Measurements from ENCODE around the gene PPCS. TPM values are rescaled to one million over a fixed set of nuclear protein-coding genes. Genes with fewer than 3 reads are reported as not detected.

Gene PPCS
- polyA plus RNA-seq, 1 donor from 2014 or later, result 141 TPM

GRCh38 chr1:42431514-42431913 lies 24.8 kb upstream of the PPCS start:
- Mint-ChIP-seq H3K27me3 (no peaks in the 10 kb centered on the region), H3K9me3 (peaks cover 0 to 3% (median 0%) of the 10 kb centered on the region in 3 donors), H3K4me3 (no peak overlapping the region), H3K4me1 (no peaks in the 10 kb centered on the region), H3K36me3 (no peaks in the 10 kb centered on the region), H3K27ac (no peak overlapping the region)

- Mint-ChIP-seq H3K4me1 (peaks cover 0 to 3% (median 0%) of the 10 kb centered on the region in 3 donors), H3K27ac (no peak overlapping the region), H3K27me3 (no peaks in the 10 kb centered on the region), H3K9me3 (no peaks in the 10 kb centered on the region), H3K36me3 (no peaks in the 10 kb centered on the region), H3K4me3 (no peak overlapping the region)
Measured at GRCh38 chr1:42432714-42433113, 23.6 kb upstream of the PPCS start.

DNA sequence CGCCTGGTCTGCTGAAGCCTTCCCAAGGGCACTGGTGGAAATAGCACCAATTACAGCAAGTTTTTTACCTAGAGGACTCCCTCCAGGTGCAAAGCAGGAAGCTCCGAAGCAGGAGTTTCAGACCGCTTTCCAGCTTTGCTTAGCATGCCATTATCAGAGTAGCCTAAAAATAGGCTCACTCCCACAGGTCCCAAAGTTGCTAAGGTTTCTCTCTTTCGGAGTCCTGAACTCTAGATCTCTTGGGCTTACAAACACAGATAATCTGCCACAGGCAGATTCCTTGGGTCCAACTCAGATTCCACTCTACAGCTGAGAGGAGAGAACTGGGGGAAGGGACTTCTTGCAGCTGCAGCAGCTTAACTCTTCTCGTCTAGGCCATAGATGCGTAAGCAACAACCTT lies 23.0 kb upstream of the PPCS start:
- no peak overlapping the region for H3K4me3 Mint-ChIP-seq
- H3K36me3 Mint-ChIP-seq, result no peaks in the 10 kb centered on the region
- H3K27ac Mint-ChIP-seq, result no peak overlapping the region
- H3K4me1 Mint-ChIP-seq, result peaks cover 0 to 3% (median 0%) of the 10 kb centered on the region in 3 donors
- no peaks in the 10 kb centered on the region for H3K9me3 Mint-ChIP-seq
- no peaks in the 10 kb centered on the region for H3K27me3 Mint-ChIP-seq

DNA sequence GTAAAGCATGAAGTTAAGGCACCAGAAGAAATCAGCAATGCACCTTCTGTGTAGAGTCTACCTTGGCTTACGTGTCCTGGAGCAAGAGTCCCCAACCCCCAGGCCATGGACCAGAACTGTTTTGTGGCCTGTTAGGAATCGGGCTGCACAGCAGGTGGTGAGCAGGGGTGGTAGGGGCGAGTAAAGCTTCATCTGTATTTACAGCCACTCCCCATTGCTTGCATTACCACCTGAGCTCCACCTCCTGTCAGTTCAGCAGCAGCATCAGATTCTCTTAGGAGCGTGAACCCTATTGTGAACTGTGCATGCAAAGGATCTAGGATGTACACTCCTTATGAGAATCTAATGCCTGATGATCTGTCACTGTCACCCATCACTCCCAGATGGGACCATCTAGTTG lies 22.0 kb upstream of the PPCS start:
- no peak overlapping the region for H3K27ac Mint-ChIP-seq
- peaks cover 0 to 3% (median 0%) of the 10 kb centered on the region in 3 donors for H3K4me1 Mint-ChIP-seq
- no peaks in the 10 kb centered on the region for H3K27me3 Mint-ChIP-seq
- H3K36me3 Mint-ChIP-seq, result no peaks in the 10 kb centered on the region
- no peaks in the 10 kb centered on the region for H3K9me3 Mint-ChIP-seq
- H3K4me3 Mint-ChIP-seq, result no peak overlapping the region

DNA sequence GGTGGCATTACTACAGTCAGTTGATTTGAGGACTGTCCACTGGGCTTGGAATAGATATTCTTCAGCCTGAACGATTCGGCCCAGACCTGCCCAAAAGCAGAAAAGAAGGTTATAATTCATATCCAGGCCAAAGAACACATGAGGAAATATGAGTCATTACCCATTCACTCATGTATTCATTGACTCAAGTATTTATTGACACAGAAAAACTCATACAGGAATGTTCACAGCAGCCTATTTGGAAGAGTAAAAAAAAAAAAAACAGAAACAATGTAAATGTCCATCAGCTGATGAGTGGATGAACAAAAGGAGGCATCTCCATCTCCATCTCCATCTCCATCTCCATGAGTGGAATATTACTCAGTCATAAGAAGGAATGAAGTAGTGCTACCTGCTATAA lies 16.4 kb upstream of the PPCS start:
- no peaks in the 10 kb centered on the region for H3K9me3 Mint-ChIP-seq
- peaks cover 0 to 3% (median 0%) of the 10 kb centered on the region in 3 donors for H3K4me1 Mint-ChIP-seq
- H3K27me3 Mint-ChIP-seq, result no peaks in the 10 kb centered on the region
- H3K27ac Mint-ChIP-seq, result no peak overlapping the region
- no peaks in the 10 kb centered on the region for H3K36me3 Mint-ChIP-seq
- H3K4me3 Mint-ChIP-seq, result no peak overlapping the region

DNA sequence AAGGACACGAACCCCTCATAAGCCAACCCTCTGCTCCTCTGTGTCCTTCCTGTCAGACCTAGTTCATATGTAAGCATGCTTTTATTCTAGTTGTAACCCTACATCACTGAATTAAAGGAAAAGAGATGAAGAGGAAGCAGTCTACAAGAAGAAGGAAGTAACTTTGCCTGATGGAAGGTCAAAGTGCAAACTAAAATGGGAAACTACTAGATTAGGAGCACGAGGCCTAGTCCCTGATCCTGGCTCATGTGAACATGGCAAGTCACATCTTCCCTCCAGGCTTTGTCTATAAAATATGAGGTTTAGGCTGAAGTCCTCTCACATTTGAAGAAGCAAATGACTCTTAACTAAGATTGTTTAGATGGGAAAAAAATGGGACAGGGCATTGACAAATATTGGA lies 13.7 kb upstream of the PPCS start:
- H3K27me3 Mint-ChIP-seq, result no peaks in the 10 kb centered on the region
- no peaks in the 10 kb centered on the region for H3K36me3 Mint-ChIP-seq
- no peaks in the 10 kb centered on the region for H3K9me3 Mint-ChIP-seq
- peaks cover 0 to 4% (median 2%) of the 10 kb centered on the region in 3 donors for H3K4me1 Mint-ChIP-seq
- no peak overlapping the region for H3K27ac Mint-ChIP-seq
- H3K4me3 Mint-ChIP-seq, result no peak overlapping the region

DNA sequence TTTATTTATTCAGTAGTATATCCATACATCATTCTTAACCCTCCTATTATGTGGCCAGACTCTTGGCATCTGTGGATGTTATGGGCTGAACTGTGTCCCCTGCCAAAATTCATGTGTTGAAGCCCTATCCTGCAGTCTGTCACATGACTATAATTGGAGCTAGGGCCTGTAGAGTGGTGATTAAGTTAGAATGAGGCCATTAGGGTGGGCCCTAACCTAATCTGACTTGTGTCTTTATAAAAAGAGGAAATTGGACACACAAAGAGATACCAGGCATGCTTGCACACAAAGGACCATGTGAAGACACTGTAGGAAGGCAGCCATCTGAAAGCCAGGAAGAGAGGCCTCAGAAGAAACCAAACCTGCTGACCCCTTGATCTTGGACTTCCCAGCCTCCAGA lies 7.1 kb upstream of the PPCS start:
- H3K27ac Mint-ChIP-seq, result no peak overlapping the region
- no peaks in the 10 kb centered on the region for H3K36me3 Mint-ChIP-seq
- no peaks in the 10 kb centered on the region for H3K9me3 Mint-ChIP-seq
- H3K4me1 Mint-ChIP-seq, result peaks cover 0 to 4% (median 2%) of the 10 kb centered on the region in 3 donors
- H3K27me3 Mint-ChIP-seq, result no peaks in the 10 kb centered on the region
- H3K4me3 Mint-ChIP-seq, result no peak overlapping the region

- Mint-ChIP-seq H3K4me3 (peak overlapping the region in 1 of 4 donors; percentile 2), H3K9me3 (no peaks in the 10 kb centered on the region), H3K27ac (no peak overlapping the region), H3K4me1 (peaks cover 0 to 4% (median 4%) of the 10 kb centered on the region in 3 donors), H3K27me3 (no peaks in the 10 kb centered on the region), H3K36me3 (peaks cover 2% of the 10 kb centered on the region)
Measured at GRCh38 chr1:42450061-42450460, 6.3 kb upstream of the PPCS start.

DNA sequence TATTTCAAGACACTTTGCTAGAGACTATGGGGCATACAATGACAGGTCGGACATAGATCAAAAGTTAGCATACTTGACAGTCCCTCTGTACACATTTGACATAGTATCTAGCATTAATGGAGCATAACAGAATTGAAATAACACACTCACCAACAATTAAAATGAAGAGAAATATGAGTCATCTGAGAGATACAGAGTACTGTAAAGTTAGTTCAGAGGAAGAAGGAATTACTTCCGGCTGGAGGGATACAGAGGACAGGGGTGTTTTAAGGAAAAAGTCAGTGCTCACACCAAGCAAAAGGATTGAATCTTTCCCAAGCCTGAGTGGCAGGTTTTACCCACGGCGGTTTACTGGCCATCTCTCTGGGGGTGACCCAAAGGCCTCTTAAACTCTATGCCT lies 3.0 kb upstream of the PPCS start:
- Mint-ChIP-seq H3K4me3 (peak overlapping the region in 1 of 4 donors; percentile 88), H3K36me3 (peaks cover 2% of the 10 kb centered on the region), H3K27ac (peak overlapping the region in 1 of 3 donors; percentile 90), H3K9me3 (no peaks in the 10 kb centered on the region), H3K4me1 (peaks cover 4 to 20% (median 7%) of the 10 kb centered on the region in 3 donors), H3K27me3 (no peaks in the 10 kb centered on the region)

- H3K27me3 Mint-ChIP-seq, result no peaks in the 10 kb centered on the region
- H3K4me1 Mint-ChIP-seq, result peaks cover 4 to 25% (median 7%) of the 10 kb centered on the region in 3 donors
- H3K9me3 Mint-ChIP-seq, result no peaks in the 10 kb centered on the region
- H3K36me3 Mint-ChIP-seq, result peaks cover 5% of the 10 kb centered on the region
- peak overlapping the region in 3 of 4 donors; percentile 2 to 88 (median 73) for H3K4me3 Mint-ChIP-seq
- H3K27ac Mint-ChIP-seq, result peak overlapping the region in 2 of 3 donors; percentile 78 to 90
Measured at GRCh38 chr1:42454403-42454802, 1.9 kb upstream of the PPCS start.

GRCh38 chr1:42456754-42457089 lies 379 bp downstream of the PPCS start:
- H3K36me3 Mint-ChIP-seq, result peaks cover 6% of the 10 kb centered on the region
- peaks cover 7 to 30% (median 10%) of the 10 kb centered on the region in 3 donors for H3K4me1 Mint-ChIP-seq
- no peaks in the 10 kb centered on the region for H3K9me3 Mint-ChIP-seq
- H3K27me3 Mint-ChIP-seq, result no peaks in the 10 kb centered on the region
- peak overlapping the region; percentile 88 to 96 (median 94) for H3K4me3 Mint-ChIP-seq
- H3K27ac Mint-ChIP-seq, result peak overlapping the region; percentile 90 to 99 (median 95)

GRCh38 chr1:42461196-42461595 lies 4.9 kb downstream of the PPCS start:
- peaks cover 18 to 39% (median 23%) of the 10 kb centered on the region in 3 donors for H3K4me1 Mint-ChIP-seq
- H3K36me3 Mint-ChIP-seq, result peaks cover 4% of the 10 kb centered on the region
- no peaks in the 10 kb centered on the region for H3K27me3 Mint-ChIP-seq
- H3K27ac Mint-ChIP-seq, result peak overlapping the region; percentile 12 to 73 (median 64)
- H3K9me3 Mint-ChIP-seq, result no peaks in the 10 kb centered on the region
- H3K4me3 Mint-ChIP-seq, result no peak overlapping the region

DNA sequence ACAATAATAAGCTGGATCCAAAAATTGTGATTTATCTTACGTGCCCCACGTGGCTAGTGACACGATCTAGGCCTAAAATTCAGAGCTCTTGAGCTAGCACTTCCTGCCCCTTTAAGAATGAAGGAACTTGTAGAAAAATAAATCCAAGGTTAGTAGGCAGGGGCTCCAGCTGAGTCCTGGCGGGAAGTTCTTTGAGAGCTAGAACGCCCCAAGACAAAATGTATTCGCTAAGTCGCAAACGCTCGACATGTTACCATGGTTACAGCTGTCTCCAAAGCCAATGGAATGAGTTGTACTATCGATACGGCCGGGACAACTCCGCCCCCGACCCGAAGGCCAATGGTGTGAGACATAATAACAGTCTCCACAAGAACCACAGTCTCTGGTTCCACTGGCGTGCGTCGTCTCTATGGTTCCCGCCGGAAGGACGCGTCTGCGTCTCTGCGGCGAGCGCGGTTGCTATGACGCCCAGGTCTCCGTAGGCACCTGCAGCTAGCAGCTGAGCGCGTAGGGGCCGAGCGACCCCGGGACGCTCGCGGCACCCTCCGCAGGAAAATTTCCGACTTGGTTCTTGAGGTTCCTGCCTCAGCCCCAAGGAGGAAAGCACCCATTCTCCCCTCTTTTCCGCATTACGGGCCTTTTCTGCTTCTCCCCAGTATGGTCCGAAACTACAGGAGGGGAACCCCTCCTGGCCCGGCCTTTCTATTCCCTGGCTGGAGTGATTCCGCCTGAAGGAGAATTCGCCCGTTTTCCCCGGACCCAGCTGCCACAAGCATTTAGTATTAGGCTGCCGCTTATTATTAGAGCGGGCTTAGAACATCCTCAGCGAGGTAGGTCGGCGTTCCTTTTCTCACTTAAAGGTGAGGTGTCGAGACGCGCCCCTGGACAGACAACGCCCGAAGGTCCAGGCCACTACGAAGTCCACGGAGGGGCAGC lies 6.8 kb downstream of the PPCS start, which contains the start of gene CCDC30:
Gene CCDC30 (plus strand): TSS at position 459 of the 936 bp plus-strand sequence. CDS start 17,266 bp downstream, outside the sequence.
- Mint-ChIP-seq H3K4me3 (peak within 1 kb of the TSS; percentile 86 to 95 (median 90)), H3K27ac (peak within 1 kb of the TSS; percentile 88 to 97 (median 96)), H3K27me3 (no peaks in the 10 kb centered on the region), H3K9me3 (no peaks in the 10 kb centered on the region), H3K36me3 (peaks cover 4% of the 10 kb centered on the region), H3K4me1 (peaks cover 12 to 28% (median 20%) of the 10 kb centered on the region in 3 donors)

DNA sequence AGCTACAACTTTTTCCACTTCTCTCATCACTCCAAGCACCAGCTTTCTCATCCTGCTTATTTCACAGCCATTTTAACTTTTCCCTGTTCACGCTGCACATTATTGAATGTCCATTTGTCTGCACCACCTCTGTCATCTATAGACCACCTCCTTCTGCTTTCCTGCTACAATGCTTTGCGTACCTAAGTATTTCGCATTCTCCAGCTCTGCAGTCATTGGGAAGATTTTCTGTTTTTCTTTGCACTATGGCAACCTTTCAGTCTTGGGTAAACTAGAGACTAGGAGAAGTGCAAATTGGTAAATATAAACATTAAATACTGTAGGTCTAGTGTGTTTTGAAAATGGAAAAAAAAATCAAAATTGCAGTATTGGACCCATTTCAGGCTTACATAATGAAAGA lies 7.6 kb downstream of the PPCS start:
- Mint-ChIP-seq H3K27ac (peak overlapping the region; percentile 88 to 97 (median 96)), H3K27me3 (no peaks in the 10 kb centered on the region), H3K36me3 (peaks cover 5% of the 10 kb centered on the region), H3K9me3 (no peaks in the 10 kb centered on the region), H3K4me1 (peaks cover 11 to 22% (median 18%) of the 10 kb centered on the region in 3 donors), H3K4me3 (peak overlapping the region; percentile 86 to 95 (median 90))

- Mint-ChIP-seq H3K27me3 (no peaks in the 10 kb centered on the region), H3K9me3 (no peaks in the 10 kb centered on the region), H3K4me1 (peaks cover 11 to 15% (median 13%) of the 10 kb centered on the region in 3 donors), H3K27ac (no peak overlapping the region), H3K36me3 (peaks cover 3% of the 10 kb centered on the region), H3K4me3 (no peak overlapping the region)
Measured at GRCh38 chr1:42466030-42466429, 9.7 kb downstream of the PPCS start.
